Keratinocyte (primary cell): ENCODE data around the gene TPM1. TPM values are rescaled to one million over a fixed set of nuclear protein-coding genes. Genes with fewer than 3 reads are reported as not detected.
A peak's percentile ranks its signal among the peaks of the same experiment; 100 is the strongest.

Experiments
- DNase-seq: peaks from one replicate; pipeline ENCODE4 v3.0.0-alpha.2; 2011; ENCODE audit warnings: low read depth, missing footprints, low spot score
- FAIRE-seq: peaks from 2 replicates; lab custom pipeline; 2011; peaks lifted over from hg19 to GRCh38; lab: Jason Lieb, UNC
- H2AFZ ChIP-seq: 2 replicates; pipeline ENCODE4 v1.6.0; 2012; ENCODE audit warnings: low read length, control low read depth, inconsistent platforms; ENCODE audit not compliant: control insufficient read depth
- H3K27ac ChIP-seq: 2 replicates; pipeline ENCODE4 v1.5.1; 2011; ENCODE audit warnings: low read length; ENCODE audit not compliant: control insufficient read depth, insufficient read depth
- H3K27me3 ChIP-seq: 3 replicates; pipeline ENCODE4 v1.6.0; 2011; ENCODE audit warnings: low read length; ENCODE audit not compliant: control insufficient read depth, insufficient read depth; ENCODE audit errors: extremely low read depth
- H3K36me3 ChIP-seq, 2 experiments: 2 replicates in 1 of 2; 3 replicates in 1 of 2; pipeline ENCODE4 v1.5.1; 2011; ENCODE audit warnings: low read length in 2 of 2, mild to moderate bottlenecking in 1 of 2; ENCODE audit not compliant: control insufficient read depth in 2 of 2, insufficient read depth in 2 of 2; ENCODE audit errors: extremely low read depth in 1 of 2
- H3K4me1 ChIP-seq: 3 replicates; pipeline ENCODE4 v1.5.1; 2011; ENCODE audit warnings: low read length; ENCODE audit not compliant: control insufficient read depth, insufficient read depth; ENCODE audit errors: extremely low read depth
- H3K4me2 ChIP-seq: 3 replicates; pipeline ENCODE4 v1.6.0; 2011; ENCODE audit warnings: low read depth, low read length; ENCODE audit not compliant: control insufficient read depth, insufficient read depth; ENCODE audit errors: extremely low read depth
- H3K4me3 ChIP-seq, 3 experiments: fragments of 200-600 bp in 1 of 3; sonication (generic) in 1 of 3; 2 replicates in 2 of 3; 3 replicates in 1 of 3; pipeline ENCODE4 v1.5.1; 2011 to 2016; ENCODE audit warnings: low read length in 3 of 3, mild to moderate bottlenecking in 3 of 3, control low read depth in 2 of 3, inconsistent platforms in 1 of 3, low read depth in 1 of 3, mixed read lengths in 1 of 3, mixed run types in 1 of 3, moderate library complexity in 1 of 3; ENCODE audit not compliant: control insufficient read depth in 2 of 3, insufficient read depth in 2 of 3; ENCODE audit errors: extremely low read depth in 1 of 3
- H3K79me2 ChIP-seq: 2 replicates; pipeline ENCODE4 v1.6.0; 2012; ENCODE audit warnings: low read length; ENCODE audit not compliant: control insufficient read depth, insufficient read depth
- H3K9ac ChIP-seq: 3 replicates; pipeline ENCODE4 v1.6.0; 2011; ENCODE audit warnings: low read length; ENCODE audit not compliant: control insufficient read depth, insufficient read depth; ENCODE audit errors: extremely low read depth
- H3K9me1 ChIP-seq: 3 replicates; pipeline ENCODE4 v1.6.0; 2011; ENCODE audit warnings: low read length; ENCODE audit not compliant: control insufficient read depth, insufficient read depth; ENCODE audit errors: extremely low read depth
- H3K9me3 ChIP-seq: 2 replicates; pipeline ENCODE4 v1.5.1; 2012; ENCODE audit warnings: low read depth, low read length; ENCODE audit not compliant: control insufficient read depth
- H4K20me1 ChIP-seq: 3 replicates; pipeline ENCODE4 v1.6.0; 2011; ENCODE audit warnings: low read length; ENCODE audit not compliant: control insufficient read depth, insufficient read depth; ENCODE audit errors: extremely low read depth
- EZH2 ChIP-seq: IDR thresholded peaks from one replicate; pipeline ENCODE4 v1.6.1; 2012; ENCODE audit warnings: inconsistent platforms, mild to moderate bottlenecking, low read length, moderate library complexity
- dilution Hi-C: fragments of 300-500 bp; cut with MboI; formaldehyde crosslinking; loops from one replicate; pipeline ENCODE4 v1.7.0; 2020; ENCODE audit warnings: low sequenced_read_pairs; ENCODE audit not compliant: extremely low pct_ligation_motif_present
- polyA plus RNA-seq, 5 experiments: library from polyadenylated mRNA; depleted of rRNA in 3 of 5; stranded (reverse) in 3 of 5; stranded (forward) in 1 of 5; unstranded in 1 of 5; fragments of >200 nt; gene quantifications; 1 replicate in 1 of 5; 2 replicates in 3 of 5; 3 replicates in 1 of 5; pipeline versions ENCODE4 v1.2.1 to v1.2.3, GENCODE V29; 2011 to 2012; ENCODE audit warnings: missing spikeins in 2 of 5, low read depth in 1 of 5, low replicate concordance in 1 of 5
- TF ChIP-seq, protein P1 (sequence below), 3 experiments: IDR thresholded peaks in 1 of 3; conservative IDR thresholded peaks in 1 of 3; optimal IDR thresholded peaks in 1 of 3; 2 replicates in 2 of 3; 3 replicates in 1 of 3; pipeline versions ENCODE3 to v1.5.1; 2011; ENCODE audit warnings: low read length in 3 of 3, mild to moderate bottlenecking in 3 of 3, moderate library complexity in 2 of 3, control low read depth in 1 of 3, inconsistent platforms in 1 of 3; ENCODE audit not compliant: insufficient read depth in 2 of 3; ENCODE audit errors: extremely low read depth in 1 of 3

TPM1 gene
- polyA plus RNA-seq, 1 donor (not counting 4 experiments of a cell fraction or from before 2014, with no cell fraction given): 370 TPM

DNA sequence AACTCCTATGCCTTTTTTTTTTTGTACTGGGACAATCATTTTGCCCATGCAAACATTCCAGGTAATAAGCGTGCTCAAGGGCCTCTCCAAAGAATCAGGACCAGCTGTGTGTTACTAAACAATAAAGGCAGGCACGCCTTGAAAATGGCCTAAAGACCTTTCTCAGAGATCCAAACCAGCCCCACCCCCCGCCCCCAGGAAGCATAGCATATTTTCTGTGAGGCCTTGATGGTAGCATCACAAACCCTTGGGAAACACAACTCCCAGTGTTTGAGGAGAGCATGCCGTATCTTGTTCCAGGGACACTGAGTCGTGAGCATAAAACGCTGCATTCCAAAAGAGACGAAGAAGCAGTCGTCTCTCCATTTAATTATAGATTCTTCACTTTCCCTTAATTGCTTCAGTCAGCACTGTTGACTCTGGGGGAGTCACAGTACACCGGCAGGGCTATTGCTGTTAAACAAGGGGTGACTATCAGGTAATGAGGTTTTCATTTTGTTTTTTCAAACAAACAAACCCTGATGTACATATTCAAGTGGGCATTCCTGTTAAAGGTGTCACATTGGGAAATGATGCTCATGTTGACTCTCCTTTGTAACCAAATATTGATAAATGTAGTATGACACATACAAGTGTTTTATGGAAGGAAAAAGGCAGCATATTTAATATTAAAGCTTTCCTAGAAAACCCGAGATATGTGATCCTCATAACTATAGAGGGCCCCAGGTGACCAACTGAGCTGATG, 4.4 kb upstream of the TPM1 start:
- no peaks in the 10 kb centered on the region for H3K36me3 ChIP-seq
- no peaks in the 10 kb centered on the region for H3K9me1 ChIP-seq
- peak overlapping the region; percentile 61 for H3K4me2 ChIP-seq
- H3K79me2 ChIP-seq: peaks cover 3% of the 10 kb centered on the region
- peak; percentile 96 for FAIRE-seq
- peak overlapping the region; percentile 71 for H3K27ac ChIP-seq
- no peaks in the 10 kb centered on the region for H4K20me1 ChIP-seq
- TF ChIP-seq, protein P1, sequence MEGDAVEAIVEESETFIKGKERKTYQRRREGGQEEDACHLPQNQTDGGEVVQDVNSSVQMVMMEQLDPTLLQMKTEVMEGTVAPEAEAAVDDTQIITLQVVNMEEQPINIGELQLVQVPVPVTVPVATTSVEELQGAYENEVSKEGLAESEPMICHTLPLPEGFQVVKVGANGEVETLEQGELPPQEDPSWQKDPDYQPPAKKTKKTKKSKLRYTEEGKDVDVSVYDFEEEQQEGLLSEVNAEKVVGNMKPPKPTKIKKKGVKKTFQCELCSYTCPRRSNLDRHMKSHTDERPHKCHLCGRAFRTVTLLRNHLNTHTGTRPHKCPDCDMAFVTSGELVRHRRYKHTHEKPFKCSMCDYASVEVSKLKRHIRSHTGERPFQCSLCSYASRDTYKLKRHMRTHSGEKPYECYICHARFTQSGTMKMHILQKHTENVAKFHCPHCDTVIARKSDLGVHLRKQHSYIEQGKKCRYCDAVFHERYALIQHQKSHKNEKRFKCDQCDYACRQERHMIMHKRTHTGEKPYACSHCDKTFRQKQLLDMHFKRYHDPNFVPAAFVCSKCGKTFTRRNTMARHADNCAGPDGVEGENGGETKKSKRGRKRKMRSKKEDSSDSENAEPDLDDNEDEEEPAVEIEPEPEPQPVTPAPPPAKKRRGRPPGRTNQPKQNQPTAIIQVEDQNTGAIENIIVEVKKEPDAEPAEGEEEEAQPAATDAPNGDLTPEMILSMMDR (optimal IDR thresholded peaks at IDR 0.05 in 1 of 3, IDR thresholded peaks at IDR 0.05 in 1 of 3, conservative IDR thresholded peaks at IDR 0.05 in 1 of 3; ENCODE audit: extremely low read depth in 1 of 3, insufficient read depth in 2 of 3, low read length in 3 of 3): no peak
- no peak for TF ChIP-seq EZH2
- peak overlapping the region; percentile 62 for H2AFZ ChIP-seq
- H3K9me3 ChIP-seq: peaks cover 3% of the 10 kb centered on the region
- no peaks in the 10 kb centered on the region for H3K27me3 ChIP-seq
- peak overlapping the region; percentile 29 for H3K9ac ChIP-seq
- H3K4me3 ChIP-seq: peak overlapping the region in 1 of 3 experiments; percentile 6
- dilution Hi-C loops: loop anchor here (25.0 kb wide), 1 partner anchor 276 kb away; no protein-coding TSS in a partner anchor
- DNase-seq: no peak
- peaks cover 47% of the 10 kb centered on the region for H3K4me1 ChIP-seq

DNA sequence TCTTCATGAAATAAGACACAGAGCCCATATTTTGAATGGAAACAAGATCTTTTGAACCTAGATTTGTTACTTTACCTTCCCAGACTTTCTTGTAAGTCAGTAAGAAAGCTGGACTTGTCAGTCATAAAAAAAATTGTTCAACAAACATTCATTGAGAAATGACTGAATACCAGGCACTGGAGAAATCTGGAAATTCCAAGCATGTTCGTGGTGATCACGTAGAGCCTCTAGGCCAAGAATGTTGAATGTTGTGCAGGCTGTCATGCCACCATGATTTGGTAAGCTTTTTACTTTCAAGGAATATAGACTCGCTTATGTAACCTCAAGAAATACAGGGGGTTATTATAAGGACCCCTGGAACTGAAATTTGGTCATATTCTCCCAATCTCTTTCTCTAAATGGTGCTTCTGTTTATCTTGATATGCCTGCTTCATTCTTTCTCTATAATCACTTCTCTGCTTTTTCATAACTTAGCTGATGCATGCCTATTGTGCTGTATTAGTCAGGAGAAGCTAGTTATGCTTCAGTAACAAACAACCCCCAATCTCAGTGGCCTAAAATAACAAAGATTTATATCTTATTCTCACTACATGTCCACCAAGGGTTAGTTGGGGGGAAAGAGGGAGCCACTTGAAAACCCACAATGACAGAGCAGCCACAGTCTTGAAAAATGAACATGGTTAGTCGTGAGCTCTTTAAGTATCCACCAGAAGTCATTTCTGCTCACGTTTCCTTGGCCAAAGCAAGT, 3.4 kb upstream of the TPM1 start:
- H4K20me1 ChIP-seq: no peaks in the 10 kb centered on the region
- H3K4me3 ChIP-seq: no peak overlapping the region
- H3K4me1 ChIP-seq: peaks cover 49% of the 10 kb centered on the region
- H2AFZ ChIP-seq: no peak overlapping the region
- peaks cover 0 to 2% of the 10 kb centered on the region in 2 experiments for H3K36me3 ChIP-seq
- H3K27ac ChIP-seq: peak overlapping the region; percentile 71
- H3K27me3 ChIP-seq: no peaks in the 10 kb centered on the region
- H3K4me2 ChIP-seq: no peak overlapping the region
- no peak for DNase-seq
- peaks cover 3% of the 10 kb centered on the region for H3K9me3 ChIP-seq
- H3K9me1 ChIP-seq: no peaks in the 10 kb centered on the region
- no peak for TF ChIP-seq EZH2
- TF ChIP-seq, protein P1 (optimal IDR thresholded peaks at IDR 0.05 in 1 of 3, IDR thresholded peaks at IDR 0.05 in 1 of 3, conservative IDR thresholded peaks at IDR 0.05 in 1 of 3; ENCODE audit: extremely low read depth in 1 of 3, insufficient read depth in 2 of 3, low read length in 3 of 3): no peak
- FAIRE-seq: peak; percentile 66
- dilution Hi-C loops: loop anchor here (25.0 kb wide), 1 partner anchor 277 kb away; no protein-coding TSS in a partner anchor
- H3K9ac ChIP-seq: no peak overlapping the region
- peaks cover 12% of the 10 kb centered on the region for H3K79me2 ChIP-seq
